Mammary epithelial cell (primary cell): Measurements from ENCODE around the gene PLOD2.

Experiments used
- CTCF ChIP-seq, 2 donors: IDR thresholded peaks in 1 of 2; conservative IDR thresholded peaks in 1 of 2; 2 replicates each; pipeline ENCODE4 v1.5.1; 2011 to 2012; ENCODE audit warnings: inconsistent platforms in 2 of 2, low read length in 2 of 2, mild to moderate bottlenecking in 2 of 2, control low read depth in 1 of 2, low read depth in 1 of 2; ENCODE audit not compliant: insufficient read depth in 1 of 2; ENCODE audit errors: extremely low read depth in 1 of 2
- EZH2 ChIP-seq: IDR thresholded peaks from 2 replicates; pipeline ENCODE4 v1.6.1; 2012; ENCODE audit warnings: low read length, inconsistent platforms, borderline replicate concordance

- no peak for TF ChIP-seq EZH2
- no peak for TF ChIP-seq CTCF (conservative IDR thresholded peaks at IDR 0.05 in 1 of 2, IDR thresholded peaks at IDR 0.05 in 1 of 2; ENCODE audit: extremely low read depth in 1 of 2, insufficient read depth in 1 of 2, low read depth in 1 of 2, low read length in 2 of 2)
Measured at GRCh38 chr3:146124126-146124801, 36.7 kb downstream of the PLOD2 start.
